ENCODE results near the gene CCDC197.

Gene CCDC197

DNA sequence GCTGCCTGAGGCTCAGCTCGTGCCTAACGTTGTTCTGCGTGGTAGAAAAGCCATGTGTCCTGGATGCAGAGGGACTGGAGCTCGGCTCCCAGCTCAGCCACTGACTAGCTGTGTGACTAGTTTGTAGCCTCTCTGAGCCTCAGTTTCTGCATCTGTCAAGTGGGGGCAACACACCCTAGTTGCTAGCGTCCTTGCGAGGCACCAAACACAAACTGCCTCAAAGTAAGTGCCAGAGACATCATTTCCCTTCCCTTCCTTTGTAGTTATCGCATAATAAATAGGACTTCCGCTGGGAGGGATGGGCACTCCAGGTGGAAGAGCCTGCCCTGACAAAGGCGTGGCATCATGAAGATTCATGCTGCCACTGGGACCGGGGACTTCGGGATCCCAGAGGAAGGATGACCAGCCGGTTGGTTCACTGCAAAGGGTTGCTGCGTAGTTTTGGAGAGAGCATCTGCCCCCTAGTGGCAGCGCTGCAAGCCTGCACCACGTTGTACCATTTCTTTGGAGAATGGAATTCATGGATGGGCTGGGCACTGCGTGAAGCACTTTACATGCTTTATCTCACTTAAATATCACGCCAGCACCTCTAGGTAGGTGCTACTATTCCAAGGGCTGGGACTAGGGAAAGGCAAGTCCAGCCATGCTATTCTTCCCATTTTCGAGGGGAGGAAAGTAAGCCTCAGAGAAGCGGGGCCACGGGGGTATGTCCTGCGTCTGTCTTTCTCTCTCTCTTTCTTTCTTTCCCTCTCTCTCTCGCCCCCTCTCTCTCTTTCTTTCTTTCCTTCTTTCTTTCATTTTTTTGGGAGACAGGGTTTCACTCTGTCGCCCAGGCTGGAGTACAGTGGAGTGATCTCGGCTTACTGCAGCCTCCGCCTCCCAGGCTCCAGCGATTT, 4.6 kb downstream of the CCDC197 start:
- peak; percentile 81 for DNase-seq

DNA sequence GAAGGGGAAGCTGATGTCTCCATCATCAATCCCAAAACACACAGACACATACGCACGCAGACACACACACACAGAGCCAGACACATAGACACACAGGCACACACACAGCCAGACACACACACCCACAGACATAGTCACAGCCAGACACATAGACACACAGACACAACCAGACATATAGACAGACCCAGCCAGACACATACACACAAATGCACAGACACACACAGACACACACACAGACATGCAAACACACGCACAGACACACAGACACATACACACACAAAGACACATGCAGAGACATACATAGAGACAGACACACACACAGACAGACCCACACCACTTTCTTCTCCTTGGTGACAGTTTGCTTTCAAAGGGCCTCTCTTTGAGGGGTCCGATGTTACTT, 6.3 kb downstream of the CCDC197 start:
- DNase-seq = no peak

DNA sequence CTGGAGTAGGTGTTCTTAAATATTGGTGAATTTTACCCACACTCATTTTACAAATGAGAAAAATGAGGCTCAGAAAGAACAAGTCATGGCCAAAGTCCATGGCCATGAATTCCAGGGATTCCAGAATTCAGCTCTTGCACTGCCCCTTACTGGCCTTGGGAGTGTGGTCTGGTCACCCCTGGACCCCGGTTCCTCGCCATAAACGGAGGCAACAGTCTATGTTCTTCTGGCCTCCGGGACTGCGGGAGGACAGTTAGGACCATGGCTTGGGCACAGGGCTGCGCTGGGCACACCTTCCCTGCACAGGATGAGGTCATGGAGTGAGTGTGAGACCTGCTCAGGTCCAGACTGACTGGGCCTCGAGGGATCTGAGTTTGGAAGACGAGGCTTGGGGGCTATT, 6.9 kb downstream of the CCDC197 start:
- DNase-seq = no peak

DNA sequence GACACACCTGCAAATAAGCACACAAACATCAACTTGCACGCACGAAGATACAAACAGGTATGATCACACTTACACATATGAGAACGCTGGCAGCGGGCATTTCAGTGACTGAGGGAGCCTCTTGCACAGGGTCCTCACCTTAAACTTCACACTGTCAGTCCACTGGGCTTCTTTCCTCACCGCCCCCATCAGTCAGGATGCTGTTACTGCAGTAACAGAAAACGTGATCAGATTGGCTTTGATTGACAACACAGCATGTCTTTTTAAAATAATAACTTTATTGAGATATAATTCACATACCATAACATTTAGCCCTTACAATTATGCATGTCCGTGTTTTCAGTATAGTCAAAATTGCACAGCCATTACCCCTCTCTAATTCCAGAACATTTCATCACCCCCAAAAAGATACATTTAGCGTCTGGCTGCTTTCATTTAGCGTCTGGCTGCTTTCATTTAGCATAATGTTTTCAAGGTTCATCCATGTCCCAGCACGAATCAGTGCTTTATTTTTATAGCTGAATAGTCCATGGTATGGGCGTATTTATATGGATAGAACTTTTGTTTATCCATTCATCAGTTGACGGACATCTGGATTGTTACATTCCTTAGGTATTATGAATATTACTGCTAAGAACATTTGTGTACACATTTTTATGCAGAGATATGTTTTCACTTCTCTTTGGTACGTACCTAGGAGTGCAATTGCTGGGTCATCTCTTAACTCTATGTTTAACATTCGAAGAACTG, 8.4 kb downstream of the CCDC197 start:
- peak; percentile 13 for DNase-seq

DNA sequence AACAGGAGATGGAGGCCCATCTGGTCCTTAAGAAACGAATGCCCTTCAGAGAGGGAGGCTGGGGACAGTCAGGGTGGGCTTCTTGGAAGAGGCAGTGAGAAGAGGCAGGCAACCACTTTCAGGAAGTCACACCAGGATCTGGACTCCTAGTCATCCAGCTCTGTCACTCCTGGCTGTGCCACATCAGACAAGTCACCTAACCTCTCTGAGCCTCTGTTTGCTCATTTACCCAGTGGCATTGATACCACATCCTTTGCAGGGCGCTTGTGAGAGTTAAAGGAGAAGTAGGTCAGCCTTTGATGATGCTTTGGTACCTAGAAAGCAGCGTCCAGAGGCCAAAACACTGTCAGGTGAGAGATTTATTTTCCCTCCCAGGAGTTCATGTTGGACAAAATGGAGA, 11.1 kb downstream of the CCDC197 start:
- no peak for DNase-seq

DNA sequence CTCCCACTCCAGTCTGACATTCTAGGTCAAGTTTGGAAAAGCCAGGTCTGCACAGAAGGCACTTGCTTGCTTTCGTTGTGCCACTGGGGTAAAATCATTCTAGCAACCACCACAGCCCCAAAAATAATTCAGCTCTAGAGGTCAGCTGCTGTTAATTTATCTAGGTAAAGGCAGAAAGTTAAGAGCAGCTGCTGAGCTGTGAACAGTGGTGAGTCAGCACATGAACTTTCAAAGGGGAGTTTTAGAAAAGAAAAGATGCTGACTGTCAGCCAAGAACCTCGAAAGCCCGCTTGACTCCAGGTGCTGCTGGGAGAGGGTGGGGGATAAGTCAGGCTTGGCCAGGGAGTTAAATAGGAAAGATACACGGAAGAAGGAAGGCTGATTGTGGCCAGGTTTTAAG, 12.7 kb downstream of the CCDC197 start:
- DNase-seq = no peak

DNA sequence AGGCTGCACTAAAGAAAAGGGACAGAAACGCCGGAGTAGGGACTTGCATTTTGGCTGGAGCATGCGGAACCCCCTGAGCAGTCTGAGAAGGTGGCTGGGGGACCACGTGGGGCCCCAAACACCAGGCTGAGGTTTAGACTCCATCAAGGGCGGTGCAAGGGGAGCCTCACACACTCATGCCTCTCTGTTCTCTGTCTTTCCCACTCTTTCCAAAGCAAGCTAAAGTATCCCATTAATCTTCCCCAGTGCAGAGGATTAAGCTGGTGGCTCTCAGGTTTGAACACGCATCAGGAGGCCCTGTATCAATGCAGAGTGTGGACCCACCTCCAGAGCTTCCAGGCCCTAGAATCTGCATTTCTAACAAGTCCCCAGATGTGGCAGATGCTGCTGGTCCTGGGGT, 13.5 kb downstream of the CCDC197 start:
- DNase-seq = no peak

DNA sequence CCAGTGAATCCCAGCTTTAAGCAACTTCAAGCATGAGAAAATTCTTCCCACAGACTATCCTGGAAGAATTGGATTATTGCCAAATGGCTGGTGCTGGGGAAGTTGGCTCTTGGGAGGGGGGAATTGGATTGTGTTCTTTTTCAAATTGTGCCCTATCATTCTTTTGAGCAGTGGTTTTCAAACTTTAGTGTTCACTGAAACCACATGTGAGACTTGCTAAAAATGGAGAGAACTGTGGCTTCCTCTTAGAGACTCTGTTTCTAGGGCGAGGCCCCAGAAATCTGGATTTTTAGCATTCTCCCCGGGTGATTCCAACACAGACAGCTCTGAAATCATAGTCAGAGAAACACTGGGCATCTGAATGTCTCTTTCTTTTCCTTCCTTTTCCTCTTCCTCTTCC, 14.7 kb downstream of the CCDC197 start:
- peak; percentile 12 for DNase-seq

DNA sequence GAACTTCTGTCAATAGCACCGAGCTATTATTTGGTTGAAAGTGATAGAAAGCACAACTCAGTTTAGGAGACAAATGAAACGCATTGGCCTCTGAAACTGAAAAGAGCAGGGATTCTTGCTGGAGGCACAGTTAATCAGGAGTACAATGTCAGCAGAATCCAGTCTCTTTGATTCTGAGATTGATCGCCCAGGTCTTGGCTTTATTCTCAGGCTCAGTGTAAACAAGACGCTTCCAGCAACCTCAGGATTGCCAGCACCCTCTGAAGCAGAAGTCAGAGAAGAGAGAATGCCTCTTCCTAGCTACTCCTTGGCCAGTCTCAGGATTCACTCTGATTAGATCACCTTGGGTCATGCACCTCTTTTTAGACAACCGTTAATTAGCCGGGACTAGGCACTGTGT, 17.3 kb downstream of the CCDC197 start:
- DNase-seq = no peak

DNA sequence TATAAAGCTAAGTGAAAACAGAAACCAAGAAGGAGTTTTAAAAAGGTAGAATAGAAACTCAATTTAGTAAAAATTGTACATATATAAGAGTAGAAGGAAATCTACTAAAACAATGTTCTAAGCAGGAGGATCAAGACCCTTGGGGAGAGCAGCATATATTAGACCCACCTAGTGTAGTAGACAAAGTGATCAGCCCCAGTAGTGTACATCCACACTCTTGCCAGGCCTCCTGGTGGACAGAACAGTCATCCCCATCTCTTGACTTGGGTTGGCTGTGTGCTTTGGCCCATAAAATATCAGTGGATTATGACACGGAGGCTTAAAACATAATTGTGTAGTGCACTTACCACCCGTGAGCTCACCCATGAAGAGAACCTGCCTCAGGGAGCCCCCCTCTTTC, 18.1 kb downstream of the CCDC197 start:
- no peak for DNase-seq

DNA sequence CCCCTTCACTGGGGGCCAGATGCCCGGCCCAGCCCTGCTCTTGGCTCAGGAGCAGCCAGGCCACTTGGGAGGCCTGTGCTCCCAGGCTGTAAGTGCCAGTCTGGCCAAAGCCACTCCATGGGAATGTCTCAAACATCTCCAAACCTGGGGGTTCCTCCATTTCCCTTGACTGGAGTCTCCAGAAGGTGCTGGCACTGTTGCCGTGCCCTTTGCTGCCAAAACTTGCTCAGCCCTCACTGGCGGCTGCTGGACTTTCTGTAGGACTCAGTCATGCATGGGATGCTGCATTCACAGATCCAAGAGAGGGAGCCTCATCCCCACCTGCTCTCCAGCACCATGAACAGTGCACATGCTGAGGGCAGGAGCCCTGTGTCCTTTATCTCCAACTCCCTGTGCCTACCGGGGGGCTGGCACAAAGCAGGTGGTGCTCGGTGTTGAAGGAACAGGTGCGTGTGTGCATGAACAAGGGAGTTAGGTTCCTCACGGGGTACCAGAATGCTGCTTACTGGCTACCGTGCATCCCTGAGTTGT, 19.4 kb downstream of the CCDC197 start:
- no peak for DNase-seq

DNA sequence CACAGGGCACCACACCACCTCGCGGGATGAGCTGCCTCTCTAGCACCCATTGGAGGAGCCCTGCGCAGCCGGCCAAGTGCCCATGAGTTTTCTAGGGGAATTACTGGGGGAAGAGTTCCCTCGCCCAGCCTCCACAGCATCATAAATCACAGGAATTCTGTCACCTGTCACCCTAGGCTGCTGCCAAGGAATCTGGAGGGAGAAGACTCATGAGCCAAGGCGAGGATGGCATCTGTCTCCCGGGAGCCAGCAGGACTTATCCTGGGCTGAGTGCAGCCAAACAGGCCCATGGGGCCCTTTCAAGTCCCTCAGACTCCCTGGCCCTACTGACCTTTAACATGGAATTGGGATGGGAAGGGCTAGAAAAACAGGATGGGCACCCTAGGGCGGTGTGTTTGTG, 21.2 kb downstream of the CCDC197 start:
- DNase-seq = peak; percentile 19

DNA sequence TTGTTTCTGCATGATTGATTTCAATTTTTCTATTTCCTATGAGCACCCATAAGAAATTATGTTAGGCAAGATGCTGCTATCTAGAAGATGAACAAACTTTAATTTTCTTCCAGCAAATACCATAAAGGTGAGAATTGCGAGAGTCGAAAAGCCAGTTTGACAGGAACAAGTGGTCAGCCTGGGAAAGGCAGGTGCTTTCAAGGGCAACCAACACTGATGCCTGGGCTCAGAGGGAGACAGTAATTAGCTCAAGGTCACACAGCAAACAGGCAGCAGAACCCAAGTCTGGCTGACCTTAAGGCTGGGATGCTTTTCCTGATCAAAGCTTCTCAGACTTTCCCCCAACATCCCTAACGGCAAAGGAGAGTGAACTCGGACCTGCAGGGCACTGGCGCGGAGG, 22.2 kb downstream of the CCDC197 start:
- DNase-seq = no peak

DNA sequence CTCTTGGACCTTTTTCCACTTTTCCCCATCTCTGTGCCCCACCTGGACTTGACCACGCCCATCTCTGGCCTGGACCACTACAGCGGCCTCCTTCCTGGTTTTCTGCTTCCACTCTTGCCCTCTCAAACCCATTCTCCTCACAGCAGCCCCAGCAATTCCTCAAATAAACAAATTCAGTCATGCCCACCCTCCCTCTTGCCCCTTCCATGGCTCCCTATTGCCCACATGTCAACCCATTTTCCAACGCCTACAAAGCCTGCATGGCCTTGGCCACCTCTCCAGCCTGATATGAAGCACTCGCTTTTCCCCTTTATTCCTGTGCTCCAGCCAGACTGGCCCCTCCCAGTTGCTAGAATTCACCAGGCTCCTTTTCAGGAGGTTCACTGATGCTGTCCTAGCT, 23.2 kb downstream of the CCDC197 start:
- DNase-seq = no peak

DNA sequence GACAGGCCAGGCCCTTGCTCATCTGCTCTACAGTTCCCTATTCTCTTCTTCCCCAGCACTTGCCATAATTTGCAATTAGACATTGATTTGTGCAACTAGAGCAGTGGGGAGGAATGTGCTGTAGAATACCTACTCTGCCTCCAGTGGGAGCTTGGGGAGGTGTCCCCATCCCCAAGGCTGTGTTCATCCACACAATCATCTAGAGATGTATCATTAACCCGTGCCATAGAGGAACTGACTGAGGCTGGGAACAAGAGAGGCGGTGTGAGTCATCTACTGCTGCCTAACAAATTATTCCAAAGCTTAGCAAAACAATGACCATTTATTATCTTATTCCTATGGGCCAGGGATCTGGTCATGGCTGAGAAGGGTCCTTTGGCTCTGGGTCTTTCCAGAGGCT, 23.9 kb downstream of the CCDC197 start:
- DNase-seq = no peak

DNA sequence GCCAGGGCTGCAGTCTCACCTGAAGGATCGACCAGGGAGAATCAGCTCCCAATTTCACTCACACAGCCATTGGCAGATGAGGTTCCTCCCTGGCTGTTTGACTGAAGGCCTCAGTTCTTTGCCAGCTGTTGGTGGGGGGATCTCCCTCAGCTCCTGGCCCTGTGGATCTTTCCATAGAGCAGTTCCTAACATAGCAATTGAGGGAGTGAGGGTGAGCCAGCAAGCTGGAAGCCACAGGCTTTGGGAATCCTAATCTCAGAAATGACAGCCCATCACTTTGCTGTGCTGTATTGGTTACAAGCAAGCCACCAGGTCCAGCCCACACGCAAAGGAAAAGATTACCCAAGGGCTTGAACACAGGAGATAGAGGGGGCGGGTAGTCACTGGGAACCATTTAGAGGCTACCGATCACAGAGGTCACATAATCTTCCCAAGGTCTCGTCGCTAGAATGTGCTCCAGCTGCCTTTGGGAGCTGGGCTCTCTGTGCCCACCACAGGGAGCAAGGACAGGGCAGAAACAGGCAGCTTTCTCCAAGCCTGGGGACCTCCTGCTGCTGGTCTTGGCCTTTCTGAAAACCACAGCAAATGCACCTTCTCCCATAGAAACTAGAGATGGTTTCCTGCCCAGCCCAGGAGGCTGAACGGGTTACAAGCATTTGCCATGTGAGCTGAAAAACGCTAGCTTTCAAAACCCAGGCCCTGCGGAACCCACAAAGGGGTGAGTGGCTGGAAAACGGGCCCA, 24.5 kb downstream of the CCDC197 start:
- DNase-seq = no peak

DNA sequence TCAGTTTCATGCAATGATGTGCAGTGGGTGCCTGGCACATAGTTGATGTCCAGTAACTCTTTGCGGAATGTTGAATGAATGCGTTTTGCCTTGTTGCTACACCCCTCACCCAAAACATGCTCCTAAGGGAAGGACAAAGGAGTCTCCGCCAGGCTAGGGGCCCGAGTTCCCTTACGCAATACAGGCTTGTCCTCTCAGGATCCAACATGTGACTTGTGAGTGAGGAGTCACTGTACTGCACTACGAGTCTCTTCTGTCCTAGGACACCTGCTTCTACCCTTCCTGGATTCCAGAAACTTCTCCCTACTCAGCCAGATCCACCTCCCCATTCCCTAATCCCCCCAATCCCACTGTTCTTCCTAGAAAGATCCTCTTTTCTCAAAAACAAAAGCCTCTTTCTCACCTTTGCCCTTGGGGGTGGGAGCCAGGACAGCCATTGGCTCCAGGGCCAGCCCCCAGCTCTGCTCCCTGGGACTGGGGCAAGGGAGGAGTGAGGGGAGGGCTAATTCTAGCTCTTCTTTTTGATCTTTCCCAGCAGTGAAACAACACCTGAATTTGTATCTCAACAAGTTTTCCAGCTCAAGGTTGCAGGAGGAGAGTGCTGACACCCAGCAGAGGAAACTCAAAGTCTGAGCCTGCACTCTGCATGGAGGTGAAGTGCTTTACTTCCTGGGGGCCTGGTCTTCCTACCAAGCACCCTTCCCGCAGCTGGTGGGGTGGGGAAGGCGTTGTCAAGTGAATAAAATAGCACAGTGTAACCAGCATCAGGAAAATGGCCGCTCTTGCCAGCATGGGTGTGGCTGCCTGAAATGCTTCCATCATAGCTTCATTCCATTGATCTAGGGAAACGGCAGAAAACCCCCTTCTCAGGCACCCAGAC, 25.7 kb downstream of the CCDC197 start:
- no peak for DNase-seq

DNA sequence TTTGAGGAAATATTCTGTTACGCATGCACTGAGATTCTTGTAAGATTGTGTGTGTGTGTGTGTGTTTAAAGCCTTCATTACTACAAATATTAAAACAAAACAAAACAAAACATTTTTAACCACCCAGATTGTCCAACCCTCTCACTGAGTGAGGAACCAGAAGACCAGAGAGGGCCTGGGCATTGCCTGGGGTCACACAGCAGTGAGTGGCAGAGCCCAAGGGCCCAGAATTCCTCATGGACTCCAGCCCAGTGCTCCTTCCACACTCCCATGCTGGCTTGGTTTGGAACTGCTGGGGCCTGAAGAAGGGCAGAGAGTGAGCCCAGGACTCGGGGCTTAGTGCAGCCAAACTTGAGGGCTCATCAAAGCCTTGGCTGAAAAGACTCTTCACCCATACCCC, 27.4 kb downstream of the CCDC197 start:
- DNase-seq = no peak

DNA sequence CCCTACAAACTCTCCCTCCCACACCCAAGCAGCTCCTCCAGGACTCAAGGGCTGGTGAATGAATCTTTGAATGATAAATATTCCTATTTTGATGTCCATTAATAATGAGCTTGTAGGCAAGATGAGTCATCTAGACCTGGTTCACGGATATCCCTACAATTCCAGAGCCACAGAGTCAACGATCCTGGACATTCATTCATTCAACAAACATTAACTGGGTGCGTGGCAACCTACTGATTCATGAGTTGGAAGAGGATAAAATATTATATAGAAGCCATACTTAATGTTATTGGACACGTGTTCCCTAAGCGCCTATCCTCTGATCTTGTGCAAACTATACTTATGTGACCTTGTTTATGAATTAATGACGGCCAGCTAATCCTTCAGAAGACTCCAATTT, 28.6 kb downstream of the CCDC197 start:
- DNase-seq = no peak

DNA sequence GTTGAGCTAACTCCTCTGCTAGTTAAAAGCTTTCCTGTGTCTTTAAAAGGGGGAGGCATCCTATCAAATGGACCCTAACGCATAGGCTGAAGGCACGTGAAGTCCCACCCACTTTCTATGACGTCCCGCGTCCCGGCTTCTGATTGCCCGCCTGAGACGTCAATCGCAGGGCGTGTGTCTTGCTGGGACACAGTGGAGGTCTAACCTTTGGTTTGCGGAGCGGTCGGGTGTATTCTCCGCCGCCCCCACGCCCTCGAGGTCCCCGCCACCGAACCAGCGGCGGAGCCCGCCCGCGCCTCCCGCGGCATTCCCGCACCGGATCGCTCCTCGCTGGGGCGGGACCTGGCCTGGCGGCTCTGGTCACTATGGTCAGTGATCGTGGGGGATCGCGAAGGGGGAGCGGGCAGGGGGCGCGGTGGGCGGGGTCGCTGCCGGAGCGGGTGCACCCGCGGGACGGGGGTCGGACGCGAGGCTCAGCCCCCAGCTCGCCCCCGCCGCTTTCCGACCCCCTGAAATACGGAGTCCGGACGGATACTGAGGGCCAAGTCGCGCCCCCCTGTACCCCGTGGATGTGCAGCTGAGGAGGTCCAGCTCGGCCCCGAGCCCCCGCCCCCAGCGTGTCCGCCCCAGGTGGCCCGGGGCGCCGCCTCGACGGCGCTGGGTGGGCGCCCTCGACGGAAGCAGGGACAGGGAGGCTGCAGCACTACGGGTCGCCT, 29.2 kb downstream of the CCDC197 start, which contains the start of gene OTUB2:
OTUB2 (plus strand) TSS at position 168 of the 716 bp plus-strand sequence; CDS start at position 366, 198 bp downstream.
- DNase-seq = peak; percentile 98

DNA sequence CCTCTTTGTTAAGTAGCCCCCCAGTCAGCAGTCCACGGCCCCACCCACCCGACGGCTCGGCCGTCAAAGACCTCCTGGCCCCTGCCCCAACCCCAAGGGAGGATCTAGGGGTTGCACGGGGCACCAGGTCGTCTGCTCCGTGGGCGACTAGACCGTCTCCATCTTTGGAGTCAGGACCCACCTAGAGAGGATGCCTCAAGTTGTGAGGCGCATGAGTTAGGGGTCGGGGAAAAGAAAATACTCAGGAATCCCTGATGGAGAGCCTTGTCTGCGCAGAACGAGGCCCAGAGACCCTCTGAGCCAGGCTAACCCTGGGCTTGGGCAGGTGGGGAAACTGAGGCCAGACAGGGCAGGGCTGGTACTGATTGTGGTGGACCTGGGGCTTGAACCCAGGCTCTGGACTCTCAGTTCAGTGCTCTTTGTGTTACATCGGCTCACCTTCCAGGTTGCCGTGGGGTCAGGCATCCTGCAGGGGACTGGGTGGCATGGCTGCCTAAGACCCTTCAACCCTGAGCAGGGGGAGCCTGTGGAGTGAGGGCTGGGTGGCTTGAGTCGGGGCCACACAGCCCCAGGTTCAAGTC, 29.9 kb downstream of the CCDC197 start:
- DNase-seq = no peak

All from NCI-H2171 treated with DMSO at 0.1 percent for 48 hours (cell line).